WTC11 (cell line): ENCODE results near the gene NSMF.

ENCODE experiments used
- FOXP1 ChIP-seq: sonication (generic); formaldehyde crosslinking; IDR thresholded peaks from 2 replicates; pipeline ENCODE4 v1.8.0; 2022; ENCODE audit warnings: missing genetic modification reagents, mild to moderate bottlenecking, moderate library complexity, borderline replicate concordance
- NFE2L1 ChIP-seq: sonication (generic); formaldehyde crosslinking; IDR thresholded peaks from 2 replicates; pipeline ENCODE4 v1.8.1; 2023; ENCODE audit warnings: missing genetic modification reagents
- SMAD4 ChIP-seq: sonication (generic); formaldehyde crosslinking; IDR thresholded peaks from 2 replicates; pipeline ENCODE4 v1.8.0; 2022; ENCODE audit warnings: mild to moderate bottlenecking, missing genetic modification reagents
- SP1 ChIP-seq: sonication (generic); formaldehyde crosslinking; conservative IDR thresholded peaks from 2 replicates; pipeline ENCODE4 v1.8.1; 2022; ENCODE audit warnings: missing genetic modification reagents
- TF ChIP-seq, protein P1 (sequence below): fragments of 200-600 bp; IDR thresholded peaks from 2 replicates; pipeline ENCODE4 v1.8.0; 2022; ENCODE audit warnings: antibody characterized with exemption
- TF ChIP-seq, protein P2 (sequence below): sonication (generic); formaldehyde crosslinking; IDR thresholded peaks from 2 replicates; pipeline ENCODE4 v1.8.1; 2023; ENCODE audit warnings: mild to moderate bottlenecking, missing genetic modification reagents

DNA sequence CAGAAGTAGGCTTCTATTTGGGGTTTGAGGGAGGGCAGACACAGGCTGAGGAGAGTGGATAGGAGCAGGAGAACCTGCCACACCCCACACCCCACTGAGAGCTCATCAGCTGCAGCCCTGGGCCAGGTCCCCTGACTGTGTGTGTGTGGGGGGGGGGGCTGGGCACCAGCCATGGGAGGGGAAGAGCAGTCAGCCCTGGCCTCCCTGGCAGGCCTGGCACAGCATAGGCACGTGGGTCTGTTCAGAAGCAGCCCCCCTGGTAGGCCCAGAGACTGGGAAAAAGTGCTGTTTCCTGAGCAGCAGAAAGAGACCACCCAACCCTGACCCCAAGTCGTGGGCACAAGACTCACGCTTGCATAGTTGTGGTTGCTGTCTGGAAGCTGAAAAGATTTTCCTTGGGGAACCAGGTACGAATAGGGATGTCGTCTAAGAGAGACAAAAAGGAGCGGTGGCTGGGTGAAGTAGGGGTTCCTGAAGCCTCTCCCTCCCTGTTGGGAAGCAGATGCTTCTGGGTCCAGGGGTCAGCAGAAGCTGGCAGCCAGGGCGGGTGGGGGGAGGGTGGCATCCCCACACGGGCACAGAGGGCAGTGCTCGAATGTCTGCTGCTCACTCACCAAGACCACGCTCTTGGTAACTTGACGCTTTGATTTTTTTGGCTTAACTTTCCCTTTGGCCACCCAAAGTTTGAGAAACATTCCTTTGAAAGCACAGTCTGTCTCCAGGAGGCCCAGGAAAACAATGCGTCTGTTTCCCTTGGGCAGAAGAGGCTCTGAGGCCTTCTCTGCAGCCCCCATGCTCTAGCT is 2.9 kb downstream of the NSMF start:
- TF ChIP-seq, protein P1, sequence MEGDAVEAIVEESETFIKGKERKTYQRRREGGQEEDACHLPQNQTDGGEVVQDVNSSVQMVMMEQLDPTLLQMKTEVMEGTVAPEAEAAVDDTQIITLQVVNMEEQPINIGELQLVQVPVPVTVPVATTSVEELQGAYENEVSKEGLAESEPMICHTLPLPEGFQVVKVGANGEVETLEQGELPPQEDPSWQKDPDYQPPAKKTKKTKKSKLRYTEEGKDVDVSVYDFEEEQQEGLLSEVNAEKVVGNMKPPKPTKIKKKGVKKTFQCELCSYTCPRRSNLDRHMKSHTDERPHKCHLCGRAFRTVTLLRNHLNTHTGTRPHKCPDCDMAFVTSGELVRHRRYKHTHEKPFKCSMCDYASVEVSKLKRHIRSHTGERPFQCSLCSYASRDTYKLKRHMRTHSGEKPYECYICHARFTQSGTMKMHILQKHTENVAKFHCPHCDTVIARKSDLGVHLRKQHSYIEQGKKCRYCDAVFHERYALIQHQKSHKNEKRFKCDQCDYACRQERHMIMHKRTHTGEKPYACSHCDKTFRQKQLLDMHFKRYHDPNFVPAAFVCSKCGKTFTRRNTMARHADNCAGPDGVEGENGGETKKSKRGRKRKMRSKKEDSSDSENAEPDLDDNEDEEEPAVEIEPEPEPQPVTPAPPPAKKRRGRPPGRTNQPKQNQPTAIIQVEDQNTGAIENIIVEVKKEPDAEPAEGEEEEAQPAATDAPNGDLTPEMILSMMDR, result no peak
- TF ChIP-seq, protein P2, sequence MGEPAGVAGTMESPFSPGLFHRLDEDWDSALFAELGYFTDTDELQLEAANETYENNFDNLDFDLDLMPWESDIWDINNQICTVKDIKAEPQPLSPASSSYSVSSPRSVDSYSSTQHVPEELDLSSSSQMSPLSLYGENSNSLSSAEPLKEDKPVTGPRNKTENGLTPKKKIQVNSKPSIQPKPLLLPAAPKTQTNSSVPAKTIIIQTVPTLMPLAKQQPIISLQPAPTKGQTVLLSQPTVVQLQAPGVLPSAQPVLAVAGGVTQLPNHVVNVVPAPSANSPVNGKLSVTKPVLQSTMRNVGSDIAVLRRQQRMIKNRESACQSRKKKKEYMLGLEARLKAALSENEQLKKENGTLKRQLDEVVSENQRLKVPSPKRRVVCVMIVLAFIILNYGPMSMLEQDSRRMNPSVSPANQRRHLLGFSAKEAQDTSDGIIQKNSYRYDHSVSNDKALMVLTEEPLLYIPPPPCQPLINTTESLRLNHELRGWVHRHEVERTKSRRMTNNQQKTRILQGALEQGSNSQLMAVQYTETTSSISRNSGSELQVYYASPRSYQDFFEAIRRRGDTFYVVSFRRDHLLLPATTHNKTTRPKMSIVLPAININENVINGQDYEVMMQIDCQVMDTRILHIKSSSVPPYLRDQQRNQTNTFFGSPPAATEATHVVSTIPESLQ (CRISPR knock-in tag), result no peak
- TF ChIP-seq SMAD4 (CRISPR knock-in tag) (no peak), FOXP1 (CRISPR knock-in tag) (no peak), NFE2L1 (CRISPR knock-in tag) (no peak), SP1 (CRISPR knock-in tag) (no peak)
